ENCODE data around the gene PVALEF.
A peak's percentile ranks its signal among the peaks of the same experiment; 100 is the strongest.

DNA sequence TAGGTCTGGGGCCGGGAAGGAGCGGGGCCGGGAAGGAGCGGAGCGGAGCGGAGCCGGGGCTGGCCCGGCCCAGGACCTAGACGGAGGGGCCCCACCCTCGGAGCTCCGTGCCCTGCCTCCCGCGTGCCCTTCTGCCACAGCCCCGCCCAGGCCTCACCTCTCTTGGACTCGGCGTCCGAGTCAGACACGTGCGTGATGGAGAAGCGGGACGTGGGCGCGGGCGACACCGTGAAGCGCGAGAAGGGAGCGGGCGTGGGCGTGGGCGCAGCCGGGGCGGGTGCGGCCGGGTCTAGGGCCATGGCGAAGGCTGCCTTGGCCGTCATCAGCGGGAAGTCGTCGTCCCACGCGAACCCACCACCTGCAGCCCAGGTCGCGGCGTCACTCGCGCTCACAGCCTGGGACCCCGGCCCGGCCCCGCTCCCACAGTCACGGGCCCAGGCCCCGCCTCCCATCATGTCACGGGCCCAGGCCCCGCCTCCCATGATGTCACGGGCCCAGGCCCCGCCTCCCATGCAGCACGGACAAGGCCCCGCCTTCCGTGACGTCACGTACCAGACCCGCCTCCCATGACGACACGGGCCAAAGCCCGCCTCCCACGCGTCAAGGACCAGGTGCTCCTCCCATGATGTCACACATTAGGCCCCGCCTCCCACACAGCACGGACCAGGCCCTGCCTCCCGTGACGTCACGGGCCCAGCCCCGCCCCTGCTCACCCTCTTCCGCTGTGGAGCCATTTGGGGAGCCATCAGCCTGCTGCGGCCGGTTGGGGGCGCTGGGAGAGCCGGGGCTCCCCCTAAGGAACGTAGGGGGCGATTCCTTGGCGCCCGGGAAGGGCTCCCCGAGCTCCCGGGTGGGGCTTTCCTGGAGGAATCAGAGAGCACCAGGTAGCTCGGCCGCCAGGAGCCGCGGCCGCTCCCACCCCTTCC is 45.8 kb upstream of the PVALEF start:
- TF ChIP-seq EP300 (IDR thresholded peaks at IDR 0.05): no peak
- TF ChIP-seq, protein P1, sequence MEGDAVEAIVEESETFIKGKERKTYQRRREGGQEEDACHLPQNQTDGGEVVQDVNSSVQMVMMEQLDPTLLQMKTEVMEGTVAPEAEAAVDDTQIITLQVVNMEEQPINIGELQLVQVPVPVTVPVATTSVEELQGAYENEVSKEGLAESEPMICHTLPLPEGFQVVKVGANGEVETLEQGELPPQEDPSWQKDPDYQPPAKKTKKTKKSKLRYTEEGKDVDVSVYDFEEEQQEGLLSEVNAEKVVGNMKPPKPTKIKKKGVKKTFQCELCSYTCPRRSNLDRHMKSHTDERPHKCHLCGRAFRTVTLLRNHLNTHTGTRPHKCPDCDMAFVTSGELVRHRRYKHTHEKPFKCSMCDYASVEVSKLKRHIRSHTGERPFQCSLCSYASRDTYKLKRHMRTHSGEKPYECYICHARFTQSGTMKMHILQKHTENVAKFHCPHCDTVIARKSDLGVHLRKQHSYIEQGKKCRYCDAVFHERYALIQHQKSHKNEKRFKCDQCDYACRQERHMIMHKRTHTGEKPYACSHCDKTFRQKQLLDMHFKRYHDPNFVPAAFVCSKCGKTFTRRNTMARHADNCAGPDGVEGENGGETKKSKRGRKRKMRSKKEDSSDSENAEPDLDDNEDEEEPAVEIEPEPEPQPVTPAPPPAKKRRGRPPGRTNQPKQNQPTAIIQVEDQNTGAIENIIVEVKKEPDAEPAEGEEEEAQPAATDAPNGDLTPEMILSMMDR (IDR thresholded peaks at IDR 0.05): peak in 1 of 3 donors; percentile 20
